Fibroblast of villous mesenchyme (primary cell): ENCODE data around the gene FUBP3. TPM values are rescaled to one million over a fixed set of nuclear protein-coding genes. Genes with fewer than 3 reads are reported as not detected.
"Not testable (repeated sequence)": the region's sequence is repeated elsewhere in the genome, so short reads cannot be mapped to it uniquely, and the experiment has no call there.

Source experiments
- DNase-seq: peaks from one replicate; pipeline ENCODE4 v3.0.0-alpha.2; 2010; ENCODE audit warnings: low read depth
- H3K4me3 ChIP-seq: 2 replicates; pipeline ENCODE4 v1.5.1; 2011; ENCODE audit warnings: low read depth, mild to moderate bottlenecking, low read length
- total RNA-seq: library from RNA; depleted of rRNA; stranded (reverse); fragments of >200 nt; gene quantifications from 2 replicates; pipeline ENCODE4 v1.2.3, GENCODE V29; 2012
- TF ChIP-seq, protein P1 (sequence below): IDR thresholded peaks from 2 replicates; pipeline ENCODE4 v1.5.1; 2012; ENCODE audit warnings: low read depth, mild to moderate bottlenecking, low read length; ENCODE audit not compliant: insufficient read depth

Gene FUBP3
- total RNA-seq, 1 donor: 39.3 TPM

GRCh38 chr9:130556396-130557076 is 22.8 kb upstream of the FUBP3 start:
- no peak overlapping the region for H3K4me3 ChIP-seq
- no peak for DNase-seq
- TF ChIP-seq, protein P1, sequence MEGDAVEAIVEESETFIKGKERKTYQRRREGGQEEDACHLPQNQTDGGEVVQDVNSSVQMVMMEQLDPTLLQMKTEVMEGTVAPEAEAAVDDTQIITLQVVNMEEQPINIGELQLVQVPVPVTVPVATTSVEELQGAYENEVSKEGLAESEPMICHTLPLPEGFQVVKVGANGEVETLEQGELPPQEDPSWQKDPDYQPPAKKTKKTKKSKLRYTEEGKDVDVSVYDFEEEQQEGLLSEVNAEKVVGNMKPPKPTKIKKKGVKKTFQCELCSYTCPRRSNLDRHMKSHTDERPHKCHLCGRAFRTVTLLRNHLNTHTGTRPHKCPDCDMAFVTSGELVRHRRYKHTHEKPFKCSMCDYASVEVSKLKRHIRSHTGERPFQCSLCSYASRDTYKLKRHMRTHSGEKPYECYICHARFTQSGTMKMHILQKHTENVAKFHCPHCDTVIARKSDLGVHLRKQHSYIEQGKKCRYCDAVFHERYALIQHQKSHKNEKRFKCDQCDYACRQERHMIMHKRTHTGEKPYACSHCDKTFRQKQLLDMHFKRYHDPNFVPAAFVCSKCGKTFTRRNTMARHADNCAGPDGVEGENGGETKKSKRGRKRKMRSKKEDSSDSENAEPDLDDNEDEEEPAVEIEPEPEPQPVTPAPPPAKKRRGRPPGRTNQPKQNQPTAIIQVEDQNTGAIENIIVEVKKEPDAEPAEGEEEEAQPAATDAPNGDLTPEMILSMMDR: no peak

DNA sequence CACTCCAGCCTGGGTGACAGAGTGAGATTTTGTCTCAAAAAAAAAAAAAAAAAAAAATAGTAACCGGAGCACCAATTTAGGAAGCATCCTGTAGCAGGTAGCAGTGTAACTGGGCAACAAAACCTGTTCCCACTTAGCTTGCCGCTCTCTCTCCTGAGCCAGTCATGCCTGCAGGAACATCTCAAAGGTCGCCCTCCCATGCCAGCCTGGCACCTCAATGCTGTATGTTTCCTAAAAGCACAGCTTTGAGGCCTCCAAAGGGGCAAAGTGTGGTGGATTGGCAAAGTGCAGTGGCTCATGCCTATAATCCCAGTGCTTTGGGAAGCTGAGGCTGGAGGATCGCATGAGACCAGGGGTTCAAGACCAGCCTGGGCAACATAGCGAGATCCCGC is 22.3 kb upstream of the FUBP3 start:
- no peak for DNase-seq
- TF ChIP-seq, protein P1: no peak
- H3K4me3 ChIP-seq: no peak overlapping the region

DNA sequence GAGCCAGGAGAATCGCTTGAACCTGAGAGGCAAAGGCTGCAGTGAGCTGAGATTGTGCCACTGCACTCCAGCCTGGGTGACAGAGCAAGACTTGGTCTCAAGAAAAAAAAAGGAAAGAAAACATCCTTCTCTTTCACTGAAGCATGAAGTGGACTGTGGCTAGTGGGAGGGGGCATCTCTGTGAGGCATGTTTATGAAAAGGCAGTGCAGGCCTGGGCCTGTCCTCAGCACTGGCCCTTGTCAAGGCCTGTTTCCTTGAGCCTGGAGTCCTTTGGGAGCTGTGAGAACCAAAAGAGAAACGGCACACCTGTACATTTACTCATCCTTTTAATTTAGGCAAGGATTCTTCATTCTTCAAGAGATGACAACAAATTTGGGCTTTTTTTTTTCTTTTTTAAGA is 18.3 kb upstream of the FUBP3 start:
- DNase-seq: no peak
- no peak overlapping the region for H3K4me3 ChIP-seq
- TF ChIP-seq, protein P1: no peak

- not testable (repeated sequence) for DNase-seq, H3K4me3 ChIP-seq
Observed at GRCh38 chr9:130562525-130562924, 16.9 kb upstream of the FUBP3 start.

DNA sequence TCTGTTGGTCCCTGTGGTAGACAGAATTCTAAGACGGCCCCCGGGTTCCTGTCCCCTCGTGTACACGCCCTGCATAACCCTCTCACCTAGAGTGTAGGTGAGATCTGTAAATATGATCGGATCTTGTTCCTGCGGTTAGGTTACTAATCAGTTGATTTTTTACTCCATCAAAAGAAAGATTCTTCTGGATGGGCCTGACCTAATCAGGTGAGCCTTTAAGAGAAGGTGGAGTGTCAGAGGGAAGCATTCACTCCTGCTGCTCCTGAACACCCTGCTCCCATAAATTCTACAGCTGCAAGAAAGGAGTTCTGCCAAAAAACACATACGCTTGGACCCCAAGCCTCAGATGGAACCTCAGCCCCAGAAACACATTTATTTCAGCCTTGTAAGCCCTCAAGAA is 15.6 kb upstream of the FUBP3 start:
- H3K4me3 ChIP-seq: no peak overlapping the region
- TF ChIP-seq, protein P1: no peak
- DNase-seq: no peak

GRCh38 chr9:130565792-130566191 is 13.6 kb upstream of the FUBP3 start:
- H3K4me3 ChIP-seq: no peak overlapping the region
- TF ChIP-seq, protein P1: no peak
- no peak for DNase-seq

GRCh38 chr9:130570208-130570607 is 9.2 kb upstream of the FUBP3 start:
- no peak overlapping the region for H3K4me3 ChIP-seq
- peak; percentile 17 for DNase-seq
- TF ChIP-seq, protein P1: no peak
